Cerebellar nuclear complex (tissue), 1 donor: ENCODE results near the gene URB1.
"Not testable (repeated sequence)": the region's sequence is repeated elsewhere in the genome, so short reads cannot be mapped to it uniquely, and the experiment has no call there.

Experiments
- DNase-seq, 2 experiments: peaks; one replicate each; lab custom pipeline; 2025; lab: John Stamatoyannopoulos, UW

Gene URB1

GRCh38 chr21:32370998-32371766 lies 21.6 kb downstream of the URB1 start:
- no peak for DNase-seq

GRCh38 chr21:32368961-32369360 lies 23.9 kb downstream of the URB1 start:
- DNase-seq = not testable (repeated sequence)

GRCh38 chr21:32368386-32368785 lies 24.4 kb downstream of the URB1 start:
- no peak for DNase-seq

GRCh38 chr21:32367158-32367557 lies 25.7 kb downstream of the URB1 start:
- no peak for DNase-seq

GRCh38 chr21:32366191-32366590 lies 26.6 kb downstream of the URB1 start:
- no peak for DNase-seq

- no peak for DNase-seq
Measured at GRCh38 chr21:32364796-32365195, 28.0 kb downstream of the URB1 start.

- DNase-seq = no peak
Measured at GRCh38 chr21:32364387-32364786, 28.4 kb downstream of the URB1 start.

GRCh38 chr21:32360401-32360975 lies 32.3 kb downstream of the URB1 start:
- no peak for DNase-seq

- no peak for DNase-seq
Measured at GRCh38 chr21:32359719-32360260, 33.0 kb downstream of the URB1 start.

GRCh38 chr21:32356874-32357395 lies 35.9 kb downstream of the URB1 start:
- no peak for DNase-seq

GRCh38 chr21:32353002-32353711 lies 39.7 kb downstream of the URB1 start:
- DNase-seq = no peak

- DNase-seq = no peak
Measured at GRCh38 chr21:32352526-32352925, 40.3 kb downstream of the URB1 start.

GRCh38 chr21:32351428-32351827 lies 41.4 kb downstream of the URB1 start:
- DNase-seq = no peak

- no peak for DNase-seq
Measured at GRCh38 chr21:32350981-32351380, 41.8 kb downstream of the URB1 start.

GRCh38 chr21:32350211-32350980 lies 42.4 kb downstream of the URB1 start:
- DNase-seq = no peak

- no peak for DNase-seq
Measured at GRCh38 chr21:32349333-32349944, 43.4 kb downstream of the URB1 start.

- no peak for DNase-seq
Measured at GRCh38 chr21:32348604-32349332, 44.0 kb downstream of the URB1 start.

GRCh38 chr21:32347977-32348376 lies 44.8 kb downstream of the URB1 start:
- no peak for DNase-seq

GRCh38 chr21:32347351-32347750 lies 45.5 kb downstream of the URB1 start:
- no peak for DNase-seq

- DNase-seq = no peak
Measured at GRCh38 chr21:32346951-32347350, 45.9 kb downstream of the URB1 start.
